Liver (tissue), 3 donors: ENCODE measurements around the gene SNX5.

Source experiments
- EGR1 ChIP-seq, 2 donors: IDR thresholded peaks; 2 replicates each; pipeline ENCODE4 v1.6.1; 2016 to 2018; ENCODE audit warnings: antibody characterized with exemption in 2 of 2, low read depth in 2 of 2
- RAD21 ChIP-seq, 2 donors: IDR thresholded peaks; 2 replicates each; pipeline ENCODE4 v1.6.1; 2016; ENCODE audit warnings: antibody characterized with exemption in 2 of 2, mild to moderate bottlenecking in 2 of 2
- TF ChIP-seq, protein P1 (sequence below): fragments of 150-350 bp; IDR thresholded peaks from 2 replicates; pipeline ENCODE4 v1.5.1; 2017; ENCODE audit warnings: improper control_type of control experiment, low read depth, low read length; ENCODE audit not compliant: missing input control
- TF ChIP-seq, protein P2 (sequence below): IDR thresholded peaks from 2 replicates; pipeline ENCODE4 v1.6.1; 2016; ENCODE audit warnings: antibody characterized with exemption
- donor health status: healthy.
- donor health status: healthy.

DNA sequence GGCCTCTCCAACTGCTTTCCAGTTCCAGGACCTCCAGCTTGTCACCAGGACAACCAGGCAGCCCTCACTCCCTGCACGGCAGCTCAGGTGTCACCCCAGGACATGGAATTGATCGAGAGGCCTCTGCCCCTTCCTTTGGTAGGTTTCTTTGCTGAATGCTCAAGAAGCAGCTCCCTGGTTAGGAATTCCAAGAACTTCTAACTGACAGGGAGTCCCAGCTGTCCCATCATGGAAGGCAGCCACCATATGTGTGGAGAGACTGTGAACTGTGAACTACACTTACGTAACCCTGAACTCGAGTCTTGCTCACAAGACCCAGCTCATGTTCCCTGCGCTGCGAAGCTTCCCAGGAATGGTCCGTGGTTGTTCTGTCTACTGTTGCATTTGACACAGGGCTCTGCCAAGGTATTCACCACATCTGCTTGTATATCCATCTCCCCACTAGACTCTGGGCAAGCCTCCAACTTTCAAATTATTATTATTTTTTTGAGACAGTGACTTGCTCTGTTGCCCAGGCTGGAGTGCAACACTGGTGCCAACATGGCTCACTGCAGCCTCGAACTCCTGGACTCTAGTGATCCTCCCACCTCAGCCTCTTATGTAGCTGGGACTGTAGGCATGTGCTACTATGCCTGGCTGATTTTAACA, 35.9 kb upstream of the SNX5 start:
- TF ChIP-seq, protein P1, sequence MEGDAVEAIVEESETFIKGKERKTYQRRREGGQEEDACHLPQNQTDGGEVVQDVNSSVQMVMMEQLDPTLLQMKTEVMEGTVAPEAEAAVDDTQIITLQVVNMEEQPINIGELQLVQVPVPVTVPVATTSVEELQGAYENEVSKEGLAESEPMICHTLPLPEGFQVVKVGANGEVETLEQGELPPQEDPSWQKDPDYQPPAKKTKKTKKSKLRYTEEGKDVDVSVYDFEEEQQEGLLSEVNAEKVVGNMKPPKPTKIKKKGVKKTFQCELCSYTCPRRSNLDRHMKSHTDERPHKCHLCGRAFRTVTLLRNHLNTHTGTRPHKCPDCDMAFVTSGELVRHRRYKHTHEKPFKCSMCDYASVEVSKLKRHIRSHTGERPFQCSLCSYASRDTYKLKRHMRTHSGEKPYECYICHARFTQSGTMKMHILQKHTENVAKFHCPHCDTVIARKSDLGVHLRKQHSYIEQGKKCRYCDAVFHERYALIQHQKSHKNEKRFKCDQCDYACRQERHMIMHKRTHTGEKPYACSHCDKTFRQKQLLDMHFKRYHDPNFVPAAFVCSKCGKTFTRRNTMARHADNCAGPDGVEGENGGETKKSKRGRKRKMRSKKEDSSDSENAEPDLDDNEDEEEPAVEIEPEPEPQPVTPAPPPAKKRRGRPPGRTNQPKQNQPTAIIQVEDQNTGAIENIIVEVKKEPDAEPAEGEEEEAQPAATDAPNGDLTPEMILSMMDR: no peak
- TF ChIP-seq EGR1 (IDR thresholded peaks at IDR 0.05; ENCODE audit: low read depth in 2 of 2): no peak
- TF ChIP-seq, protein P2, sequence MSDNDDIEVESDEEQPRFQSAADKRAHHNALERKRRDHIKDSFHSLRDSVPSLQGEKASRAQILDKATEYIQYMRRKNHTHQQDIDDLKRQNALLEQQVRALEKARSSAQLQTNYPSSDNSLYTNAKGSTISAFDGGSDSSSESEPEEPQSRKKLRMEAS: no peak
- TF ChIP-seq RAD21 (IDR thresholded peaks at IDR 0.05): no peak
